A549 (cell line): ENCODE results near the gene FAAP100. TPM values are rescaled to one million over a fixed set of nuclear protein-coding genes. Genes with fewer than 3 reads are reported as not detected.

Experiments used
- ATAC-seq, 2 experiments: fragments of 200-7000 bp in 1 of 2; fragments of >200 bp in 1 of 2; cut with Nextera tagmentation in 1 of 2; cut with Tn5 transposase in 1 of 2; 3 replicates each; pipeline versions ENCODE4 v1.8.0 to v1.9.1; 2018 to 2020; ENCODE audit warnings: mild to moderate bottlenecking in 1 of 2, moderate library complexity in 1 of 2
- CTCF ChIA-PET: fragments of 300-600 bp; sonication (Branson Sonifier 250); formaldehyde crosslinking; extraction: SDS; loops from one replicate; lab custom pipeline; 2021; ENCODE audit warnings: antibody characterized with exemption, inconsistent platforms; lab: Yijun Ruan, JAX
- POLR2A ChIA-PET: fragments of 350-600 bp; formaldehyde crosslinking; extraction: SDS; loops from one replicate; lab custom pipeline; 2021; ENCODE audit warnings: antibody characterized with exemption, inconsistent platforms; lab: Yijun Ruan, JAX
- DNase-seq, 2 experiments: peaks; one replicate each; pipeline versions ENCODE4 v3.0.0 to v3.0.0-alpha.2; 2011 to 2016; ENCODE audit warnings: low read depth in 1 of 2, low spot score in 1 of 2
- FAIRE-seq: peaks from 2 replicates; lab custom pipeline; 2011; peaks lifted over from hg19 to GRCh38; lab: Jason Lieb, UNC
- H3K27ac ChIP-seq, 2 experiments: fragments of >200 bp; sonication (Bioruptor Twin); formaldehyde crosslinking; 3 replicates each; pipeline ENCODE4 v1.5.1; 2016 to 2017
- H3K4me1 ChIP-seq: fragments of >200 bp; sonication (Bioruptor Twin); formaldehyde crosslinking; 3 replicates; pipeline ENCODE4 v1.6.1; 2016
- H3K4me2 ChIP-seq: fragments of >200 bp; sonication (Bioruptor Twin); formaldehyde crosslinking; 3 replicates; pipeline ENCODE4 v1.6.1; 2016
- H3K4me3 ChIP-seq: fragments of >200 bp; sonication (Bioruptor Twin); formaldehyde crosslinking; 3 replicates; pipeline ENCODE4 v1.5.1; 2016
- H3K9me3 ChIP-seq: fragments of >200 bp; sonication (Bioruptor Twin); formaldehyde crosslinking; 3 replicates; pipeline ENCODE4 v1.6.1; 2016
- BHLHE40 ChIP-seq: IDR thresholded peaks from 2 replicates; pipeline ENCODE4 v1.6.1; 2012; ENCODE audit warnings: low read depth, low read length, inconsistent platforms
- EHMT2 ChIP-seq: fragments of 200-600 bp; sonication (generic); IDR thresholded peaks from 2 replicates; pipeline ENCODE4 v1.6.1; 2016; ENCODE audit warnings: antibody characterized with exemption, low read depth, mild to moderate bottlenecking, moderate library complexity
- FOXS1 ChIP-seq: fragments of 250-450 bp; sonication (Bioruptor Pico); IDR thresholded peaks from 2 replicates; pipeline ENCODE4 v1.5.0; 2020; ENCODE audit warnings: mild to moderate bottlenecking, moderate library complexity
- HDAC2 ChIP-seq: fragments of 200-600 bp; sonication (generic); IDR thresholded peaks from 2 replicates; pipeline ENCODE4 v1.6.1; 2016
- JUN ChIP-seq, 2 experiments: fragments of >200 bp; sonication (Bioruptor Twin); formaldehyde crosslinking; IDR thresholded peaks; 2 replicates in 1 of 2; 3 replicates in 1 of 2; pipeline ENCODE4 v1.6.1; 2016 to 2017
- JUNB ChIP-seq: fragments of >200 bp; sonication (Bioruptor Twin); formaldehyde crosslinking; IDR thresholded peaks from 2 replicates; pipeline ENCODE4 v1.6.1; 2016
- KDM1A ChIP-seq: fragments of 200-600 bp; sonication (generic); IDR thresholded peaks from 2 replicates; pipeline ENCODE4 v1.6.1; 2016; ENCODE audit warnings: low read depth, mild to moderate bottlenecking
- MAFK ChIP-seq: fragments of 450-650 bp; IDR thresholded peaks from 2 replicates; pipeline ENCODE4 v1.6.1; 2014; ENCODE audit not compliant: partially characterized antibody
- NPAS2 ChIP-seq: fragments of 250-450 bp; sonication (Bioruptor Pico); IDR thresholded peaks from 2 replicates; pipeline ENCODE4 v1.8.0; 2022; ENCODE audit warnings: mild to moderate bottlenecking, moderate library complexity, borderline replicate concordance
- NR3C1 ChIP-seq: fragments of >200 bp; sonication (Bioruptor Twin); formaldehyde crosslinking; IDR thresholded peaks from 3 replicates; pipeline ENCODE4 v1.6.1; 2017
- POLR2A ChIP-seq: IDR thresholded peaks from 2 replicates; pipeline ENCODE4 v1.6.1; 2012; ENCODE audit warnings: mild to moderate bottlenecking, low read length
- RCOR1 ChIP-seq: fragments of 150-350 bp; IDR thresholded peaks from 2 replicates; pipeline ENCODE4 v1.6.1; 2014; ENCODE audit warnings: antibody characterized with exemption, low read length, low read depth
- RNF2 ChIP-seq: fragments of 200-600 bp; sonication (generic); IDR thresholded peaks from 2 replicates; pipeline ENCODE4 v1.6.1; 2016; ENCODE audit warnings: low read depth, mild to moderate bottlenecking, antibody characterized with exemption, moderate library complexity, borderline replicate concordance
- ZSCAN20 ChIP-seq: fragments of 250-450 bp; sonication (Bioruptor Pico); IDR thresholded peaks from 2 replicates; pipeline ENCODE4 v1.8.0; 2022; ENCODE audit warnings: mild to moderate bottlenecking, moderate library complexity
- WGBS: methylation state at CpG from one replicate; pipeline ENCODE4 v1.1.6; 2017; ENCODE audit errors: missing lambda C conversion rate; 5-methylcytosine and 5-hydroxymethylcytosine counted together
- polyA plus RNA-seq, 4 experiments: library from polyadenylated mRNA; depleted of rRNA in 3 of 4; stranded (reverse); fragments of >200 nt; fragmentation: RNase III in 1 of 4; extraction: RNeasy Plus Mini Kit Qiagen cat#74134 plus additional on column Dnase treatment in 1 of 4; gene quantifications; 2 replicates in 3 of 4; 3 replicates in 1 of 4; pipeline ENCODE4 v1.2.3, GENCODE V29; 2011 to 2017
- TF ChIP-seq, protein P1 (sequence below): IDR thresholded peaks from 2 replicates; pipeline ENCODE4 v1.6.1; 2012
- TF ChIP-seq, protein P2 (sequence below): fragments of >200 bp; sonication (Bioruptor Twin); formaldehyde crosslinking; IDR thresholded peaks from 2 replicates; pipeline ENCODE4 v1.6.1; 2016
- TF ChIP-seq, protein P3 (sequence below): fragments of 250-450 bp; sonication (Bioruptor Pico); IDR thresholded peaks from 2 replicates; pipeline ENCODE4 v1.5.0; 2021; ENCODE audit warnings: mild to moderate bottlenecking, moderate library complexity, borderline replicate concordance
- TF ChIP-seq, protein P4 (sequence below): IDR thresholded peaks from 2 replicates; pipeline ENCODE4 v1.6.1; 2012; ENCODE audit warnings: low read depth, borderline replicate concordance

The FAAP100 gene
- polyA plus RNA-seq, 2 of the 4 experiments (the other 2 are of a cell fraction) = 5.4 to 16.8 TPM

DNA sequence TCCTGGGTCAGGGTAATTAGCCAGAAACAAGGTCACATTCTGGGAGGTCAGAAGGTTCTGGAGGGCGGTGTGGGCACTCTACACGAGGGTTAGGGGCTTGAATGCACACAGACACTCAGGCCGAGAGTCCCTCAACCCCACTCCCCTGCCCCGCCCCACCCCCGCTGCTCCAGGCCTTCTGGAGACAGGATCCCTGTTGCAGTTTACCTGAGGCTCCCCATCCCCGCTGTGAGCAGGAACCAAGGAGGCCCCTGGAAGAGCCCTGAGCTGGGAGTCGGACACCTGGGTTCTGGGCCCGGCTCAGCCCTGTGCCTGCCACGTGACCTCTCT lies 35.2 kb downstream of the FAAP100 start:
- peak overlapping the region; percentile 87 for H3K4me2 ChIP-seq
- peak overlapping the region in 1 of 2 experiments; percentile 99; a peak in 3 of 6 replicates for H3K27ac ChIP-seq
- 90% methylated on average over 9 of the region's 9 CpGs for WGBS
- ATAC-seq (no peak), DNase-seq (no peak), FAIRE-seq (no peak)
- H3K4me3 ChIP-seq = no peak overlapping the region
- POLR2A ChIA-PET = no interaction called here
- H3K9me3 ChIP-seq = no peaks in the 10 kb centered on the region
- CTCF ChIA-PET = interaction anchor here (0.6 to 4.5 kb wide), 6 partner anchors 8 to 225 kb away, joined by 3 to 30 read pairs (median 6); no protein-coding TSS in a partner anchor
- H3K4me1 ChIP-seq = peaks cover 43% of the 10 kb centered on the region
- TF ChIP-seq NR3C1 = no peak
- TF ChIP-seq JUN (IDR thresholded peaks at IDR 0.05) = no peak
- TF ChIP-seq RNF2 = no peak
- TF ChIP-seq, protein P1, sequence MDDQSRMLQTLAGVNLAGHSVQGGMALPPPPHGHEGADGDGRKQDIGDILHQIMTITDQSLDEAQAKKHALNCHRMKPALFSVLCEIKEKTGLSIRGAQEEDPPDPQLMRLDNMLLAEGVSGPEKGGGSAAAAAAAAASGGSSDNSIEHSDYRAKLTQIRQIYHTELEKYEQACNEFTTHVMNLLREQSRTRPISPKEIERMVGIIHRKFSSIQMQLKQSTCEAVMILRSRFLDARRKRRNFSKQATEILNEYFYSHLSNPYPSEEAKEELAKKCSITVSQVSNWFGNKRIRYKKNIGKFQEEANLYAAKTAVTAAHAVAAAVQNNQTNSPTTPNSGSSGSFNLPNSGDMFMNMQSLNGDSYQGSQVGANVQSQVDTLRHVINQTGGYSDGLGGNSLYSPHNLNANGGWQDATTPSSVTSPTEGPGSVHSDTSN = no peak
- TF ChIP-seq FOXS1 (CRISPR knock-in tag) = no peak
- no peak for TF ChIP-seq RCOR1
- no peak for TF ChIP-seq EHMT2
- TF ChIP-seq, protein P2, sequence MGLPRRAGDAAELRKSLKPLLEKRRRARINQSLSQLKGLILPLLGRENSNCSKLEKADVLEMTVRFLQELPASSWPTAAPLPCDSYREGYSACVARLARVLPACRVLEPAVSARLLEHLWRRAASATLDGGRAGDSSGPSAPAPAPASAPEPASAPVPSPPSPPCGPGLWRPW = no peak
- no peak for TF ChIP-seq HDAC2
- no peak for TF ChIP-seq ZSCAN20 (CRISPR knock-in tag)

DNA sequence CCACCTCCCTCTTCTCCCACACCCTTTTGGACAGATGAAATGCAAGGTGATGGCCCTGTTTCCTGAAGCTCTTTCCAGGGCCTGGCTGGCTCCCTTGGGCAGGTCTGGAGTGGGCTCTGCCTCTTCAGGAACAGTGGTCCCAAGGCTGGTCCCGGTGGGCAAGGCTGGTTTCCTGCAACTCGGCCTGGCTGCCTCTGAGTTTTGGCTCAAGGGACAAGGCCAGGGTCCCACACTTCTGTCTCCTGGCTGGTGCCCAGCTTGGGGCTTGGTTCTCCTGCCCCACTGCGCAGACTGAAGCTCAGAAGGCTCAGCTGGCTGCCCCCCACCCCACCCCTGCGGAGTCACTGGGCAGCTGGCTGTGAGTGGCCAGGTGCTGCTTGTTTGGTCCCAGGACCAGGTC lies 35.7 kb downstream of the FAAP100 start:
- Histone ChIP-seq H3K4me2 (peak overlapping the region; percentile 87), H3K27ac (peak overlapping the region; percentile 99), H3K4me1 (peaks cover 43% of the 10 kb centered on the region), H3K9me3 (no peaks in the 10 kb centered on the region), H3K4me3 (peak overlapping the region; percentile 83)
- TF ChIP-seq JUN (IDR thresholded peaks at IDR 0.05) = no peak; a peak in 1 of 5 replicates
- TF ChIP-seq POLR2A = 0 out of 2 replicates have a peak, but pooled peaks have one; percentile 10
- TF ChIP-seq NPAS2 (CRISPR knock-in tag) = no peak
- ATAC-seq (no peak), FAIRE-seq (no peak), DNase-seq (no peak)
- ChIA-PET CTCF (interaction anchor here (0.6 to 4.7 kb wide), 6 partner anchors 13 to 225 kb away, joined by 3 to 30 read pairs (median 6); no protein-coding TSS in a partner anchor), POLR2A (no interaction called here)
- 80% methylated on average over 4 of the region's 4 CpGs for WGBS

DNA sequence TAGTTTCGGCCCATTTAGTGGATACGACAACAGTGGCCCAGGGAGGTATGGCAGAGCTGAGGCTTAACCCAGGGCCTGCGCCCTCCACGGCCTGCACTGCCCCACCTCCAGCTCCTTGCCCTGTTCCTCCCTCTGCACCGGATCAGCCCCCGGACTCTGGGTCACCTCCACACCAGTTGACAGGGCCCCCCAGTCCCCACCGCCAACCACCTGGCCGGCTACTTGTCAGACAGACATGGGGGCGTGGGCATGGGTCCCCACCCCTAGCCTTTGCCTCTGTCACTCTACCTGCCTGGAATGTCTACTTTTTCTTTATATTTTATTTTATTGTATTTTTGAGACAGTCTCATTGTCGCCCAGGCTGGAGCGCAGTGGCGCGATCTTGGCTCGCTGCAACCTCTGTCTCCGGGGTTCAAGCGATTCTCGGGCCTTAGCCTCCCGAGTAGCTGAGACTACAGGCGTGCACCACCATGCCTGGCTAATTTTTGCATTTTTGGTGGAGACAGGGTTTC lies 36.6 kb downstream of the FAAP100 start:
- H3K9me3 ChIP-seq = no peaks in the 10 kb centered on the region
- FAIRE-seq = no peak
- ATAC-seq = no peak
- H3K4me3 ChIP-seq = peak overlapping the region; percentile 83
- 64% methylated on average over 19 of the region's 19 CpGs for WGBS
- DNase-seq = no peak
- peak overlapping the region; percentile 99 for H3K27ac ChIP-seq
- POLR2A ChIA-PET = interaction anchor here (0.9 to 1.4 kb wide), 4 partner anchors 27 to 221 kb away, joined by 3 to 4 read pairs (median 3); partner anchors contain the start of gene SLC38A10
- TF ChIP-seq, protein P3, sequence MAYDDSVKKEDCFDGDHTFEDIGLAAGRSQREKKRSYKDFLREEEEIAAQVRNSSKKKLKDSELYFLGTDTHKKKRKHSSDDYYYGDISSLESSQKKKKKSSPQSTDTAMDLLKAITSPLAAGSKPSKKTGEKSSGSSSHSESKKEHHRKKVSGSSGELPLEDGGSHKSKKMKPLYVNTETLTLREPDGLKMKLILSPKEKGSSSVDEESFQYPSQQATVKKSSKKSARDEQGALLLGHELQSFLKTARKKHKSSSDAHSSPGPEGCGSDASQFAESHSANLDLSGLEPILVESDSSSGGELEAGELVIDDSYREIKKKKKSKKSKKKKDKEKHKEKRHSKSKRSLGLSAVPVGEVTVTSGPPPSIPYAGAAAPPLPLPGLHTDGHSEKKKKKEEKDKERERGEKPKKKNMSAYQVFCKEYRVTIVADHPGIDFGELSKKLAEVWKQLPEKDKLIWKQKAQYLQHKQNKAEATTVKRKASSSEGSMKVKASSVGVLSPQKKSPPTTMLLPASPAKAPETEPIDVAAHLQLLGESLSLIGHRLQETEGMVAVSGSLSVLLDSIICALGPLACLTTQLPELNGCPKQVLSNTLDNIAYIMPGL (CRISPR knock-in tag) = no peak
- TF ChIP-seq JUNB = no peak
- TF ChIP-seq, protein P4, sequence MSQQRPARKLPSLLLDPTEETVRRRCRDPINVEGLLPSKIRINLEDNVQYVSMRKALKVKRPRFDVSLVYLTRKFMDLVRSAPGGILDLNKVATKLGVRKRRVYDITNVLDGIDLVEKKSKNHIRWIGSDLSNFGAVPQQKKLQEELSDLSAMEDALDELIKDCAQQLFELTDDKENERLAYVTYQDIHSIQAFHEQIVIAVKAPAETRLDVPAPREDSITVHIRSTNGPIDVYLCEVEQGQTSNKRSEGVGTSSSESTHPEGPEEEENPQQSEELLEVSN = no peak
- 0 out of 2 replicates have a peak, but pooled peaks have one; percentile 48 for TF ChIP-seq HDAC2
- TF ChIP-seq KDM1A = no peak
- no peak for TF ChIP-seq MAFK
- TF ChIP-seq, protein P1 = no peak
- no peak for TF ChIP-seq BHLHE40
- peaks cover 43% of the 10 kb centered on the region for H3K4me1 ChIP-seq
- peak overlapping the region; percentile 87 for H3K4me2 ChIP-seq
- CTCF ChIA-PET = interaction anchor here (0.8 to 4.7 kb wide), 4 partner anchors 32 to 224 kb away, joined by 3 to 30 read pairs (median 12); no protein-coding TSS in a partner anchor
